Skeletal muscle tissue (tissue), 4 donors: ENCODE measurements around the gene MPPED1. TPM values are rescaled to one million over a fixed set of nuclear protein-coding genes. Genes with fewer than 3 reads are reported as not detected.

Experiments
- H3K27ac ChIP-seq: one replicate; pipeline ENCODE4 v1.7.0; 2013; ENCODE audit warnings: mild to moderate bottlenecking, low read depth, low read length, inconsistent platforms
- H3K27me3 ChIP-seq, 3 donors: one replicate each; pipeline ENCODE4 v1.7.0; 2013; ENCODE audit warnings: low read length in 3 of 3; ENCODE audit not compliant: control insufficient read depth in 3 of 3, insufficient read depth in 3 of 3
- H3K36me3 ChIP-seq, 3 donors: one replicate each; pipeline ENCODE4 v1.7.0; 2013; ENCODE audit warnings: low read length in 3 of 3; ENCODE audit not compliant: control insufficient read depth in 3 of 3, insufficient read depth in 3 of 3
- H3K4me1 ChIP-seq, 3 donors: one replicate each; pipeline ENCODE4 v1.7.0; 2013; ENCODE audit warnings: low read length in 3 of 3, mild to moderate bottlenecking in 3 of 3; ENCODE audit not compliant: control insufficient read depth in 3 of 3, insufficient read depth in 3 of 3
- H3K4me3 ChIP-seq, 3 donors: one replicate each; pipeline ENCODE4 v1.7.0; 2013; ENCODE audit warnings: low read length in 3 of 3
- H3K9ac ChIP-seq, 3 donors: one replicate each; pipeline ENCODE4 v1.7.0; 2013; ENCODE audit warnings: low read length in 3 of 3, mild to moderate bottlenecking in 3 of 3, moderate library complexity in 2 of 3, low read depth in 1 of 3
- H3K9me3 ChIP-seq, 3 donors: one replicate each; pipeline ENCODE4 v1.7.0; 2013; ENCODE audit warnings: low read length in 3 of 3; ENCODE audit not compliant: control insufficient read depth in 3 of 3
- total RNA-seq: library from RNA; depleted of rRNA; stranded (reverse); fragments of >200 nt; gene quantifications from one replicate; pipeline ENCODE4 v1.2.3, GENCODE V29; 2014
- donor health status: Osteomylitis.

The MPPED1 gene
- total RNA-seq, 1 donor from 2014 or later, result under 0.01 TPM

DNA sequence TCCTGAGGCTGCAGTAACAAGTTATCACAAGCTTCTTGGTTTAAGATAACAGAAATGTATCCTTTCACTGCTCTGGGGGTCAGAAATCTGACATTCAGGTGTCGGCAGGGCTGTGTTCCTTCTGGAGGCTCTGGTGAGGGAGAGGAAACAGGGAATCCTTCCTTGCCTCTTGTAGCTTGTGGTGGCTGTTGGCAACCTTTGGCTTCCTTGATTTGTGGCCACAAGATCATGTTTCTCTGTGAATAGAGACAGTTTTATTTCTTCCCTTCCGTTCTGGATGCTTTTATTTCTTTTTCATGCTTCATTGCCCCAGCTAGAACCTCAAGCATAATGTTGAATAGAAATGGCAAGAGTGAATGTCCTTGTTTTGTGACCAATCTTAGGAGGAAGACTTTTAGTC lies 44.0 kb downstream of the MPPED1 start:
- no peak overlapping the region for H3K27ac ChIP-seq
- H3K4me3 ChIP-seq, result no peak overlapping the region
- H3K9me3 ChIP-seq, result no peaks in the 10 kb centered on the region
- no peaks in the 10 kb centered on the region for H3K4me1 ChIP-seq
- no peak overlapping the region for H3K9ac ChIP-seq
- H3K27me3 ChIP-seq, result peaks cover 0 to 16% (median 0%) of the 10 kb centered on the region in 3 donors
- no peaks in the 10 kb centered on the region for H3K36me3 ChIP-seq

DNA sequence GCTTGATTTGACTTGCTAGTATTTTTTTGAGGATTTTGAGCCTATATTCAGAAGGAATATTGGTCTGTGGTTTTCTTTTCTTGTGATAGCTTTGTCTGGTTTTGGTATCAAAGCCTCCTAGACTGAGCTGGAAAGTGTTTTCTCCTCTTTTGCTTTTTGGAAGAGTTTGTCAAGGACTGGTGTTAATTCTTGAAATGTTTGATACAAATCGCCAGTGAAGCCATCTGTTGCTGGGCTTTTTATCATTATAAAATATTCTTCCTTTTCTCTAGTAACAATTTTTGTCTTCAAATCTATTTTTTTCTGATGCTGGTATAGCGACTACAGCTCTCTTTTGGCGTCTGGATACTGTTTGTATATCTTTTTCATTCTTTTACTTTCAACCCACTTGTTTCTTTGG lies 45.2 kb downstream of the MPPED1 start:
- no peak overlapping the region for H3K9ac ChIP-seq
- no peak overlapping the region for H3K27ac ChIP-seq
- no peaks in the 10 kb centered on the region for H3K4me1 ChIP-seq
- H3K36me3 ChIP-seq, result no peaks in the 10 kb centered on the region
- no peaks in the 10 kb centered on the region for H3K9me3 ChIP-seq
- peaks cover 0 to 10% (median 0%) of the 10 kb centered on the region in 3 donors for H3K27me3 ChIP-seq
- no peak overlapping the region for H3K4me3 ChIP-seq

DNA sequence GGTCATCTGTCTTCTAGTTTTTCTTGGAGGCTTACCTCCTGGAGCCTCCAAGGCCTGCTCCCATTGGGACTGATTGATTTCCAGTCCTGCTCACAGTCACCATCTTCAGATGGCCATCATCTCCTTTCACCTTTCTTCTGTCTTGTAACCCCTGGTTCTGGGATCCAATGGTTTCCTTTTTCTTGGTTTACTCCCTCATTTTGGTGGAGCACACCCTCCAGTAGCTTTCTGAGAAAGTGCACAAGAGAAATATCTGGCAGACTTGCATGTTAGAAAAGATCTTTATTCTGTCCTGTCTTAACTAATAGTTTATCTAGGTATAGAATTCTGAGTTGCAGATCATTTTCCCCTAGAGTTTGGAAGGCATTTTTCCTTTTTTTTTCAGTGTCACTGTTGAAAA lies 50.9 kb downstream of the MPPED1 start:
- H3K27ac ChIP-seq, result no peak overlapping the region
- no peak overlapping the region for H3K4me3 ChIP-seq
- no peaks in the 10 kb centered on the region for H3K4me1 ChIP-seq
- H3K36me3 ChIP-seq, result no peaks in the 10 kb centered on the region
- peaks cover 5 to 32% (median 27%) of the 10 kb centered on the region in 3 donors for H3K27me3 ChIP-seq
- peaks cover 0 to 2% (median 0%) of the 10 kb centered on the region in 3 donors for H3K9me3 ChIP-seq
- H3K9ac ChIP-seq, result no peak overlapping the region

DNA sequence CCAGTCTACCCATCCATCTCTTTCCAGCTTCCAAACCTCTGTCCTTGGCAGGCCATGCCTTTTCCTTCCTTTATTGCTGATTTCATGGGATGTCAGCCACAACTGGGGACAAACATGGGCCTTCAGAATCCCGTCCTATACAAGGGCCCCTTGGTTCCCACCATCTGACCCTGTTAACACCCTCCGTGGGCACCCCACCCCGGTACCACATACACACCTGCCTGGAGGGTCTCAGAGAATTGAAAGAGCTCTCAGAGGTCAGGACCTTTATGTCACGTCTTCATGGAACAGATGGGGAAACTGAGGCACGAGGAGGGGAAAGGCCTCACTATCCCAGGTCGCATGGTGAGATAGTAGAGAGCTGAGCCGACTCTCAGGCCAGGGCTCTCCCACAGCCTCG lies 53.0 kb downstream of the MPPED1 start:
- Histone ChIP-seq H3K36me3 (no peaks in the 10 kb centered on the region), H3K9me3 (peaks cover 0 to 2% (median 0%) of the 10 kb centered on the region in 3 donors), H3K27me3 (peaks cover 19 to 50% (median 38%) of the 10 kb centered on the region in 3 donors), H3K4me1 (no peaks in the 10 kb centered on the region), H3K27ac (no peak overlapping the region), H3K4me3 (no peak overlapping the region), H3K9ac (no peak overlapping the region)

DNA sequence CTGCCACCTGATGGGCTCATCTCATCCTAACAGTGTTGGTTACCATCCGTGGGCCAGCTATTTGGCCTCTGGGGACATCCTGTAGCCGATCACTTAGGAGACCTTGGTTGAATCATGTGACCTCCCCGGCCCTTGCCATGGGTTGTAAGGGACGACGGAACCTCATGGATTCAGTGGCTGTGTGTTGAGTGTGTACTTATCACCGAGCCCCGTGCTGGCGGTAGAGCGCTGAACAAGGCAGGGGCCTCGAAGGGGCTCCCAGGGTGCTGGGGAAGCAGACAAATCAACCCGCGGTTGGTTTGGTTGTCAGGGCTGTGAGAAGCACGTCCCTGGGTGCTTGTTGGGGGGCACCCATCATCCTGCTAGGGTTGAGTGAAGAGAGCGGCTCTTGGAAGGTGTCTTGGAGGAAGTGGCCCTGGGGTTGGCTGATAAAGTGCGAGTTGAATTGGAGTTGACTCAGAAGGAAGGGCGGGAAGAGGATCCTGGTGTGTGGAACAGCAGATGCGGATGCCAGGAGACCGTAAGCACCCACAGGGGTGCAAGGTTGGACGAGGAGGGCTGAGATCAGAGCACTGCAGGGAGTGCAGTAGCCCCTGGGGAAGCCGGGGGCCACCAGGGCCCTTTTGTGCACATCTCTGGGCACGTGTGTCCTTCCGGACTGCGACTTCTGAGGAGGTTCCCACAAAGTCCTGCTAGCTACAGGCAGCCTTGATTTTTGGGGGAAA lies 53.6 kb downstream of the MPPED1 start:
- Histone ChIP-seq H3K36me3 (no peaks in the 10 kb centered on the region), H3K27me3 (peaks cover 23 to 53% (median 41%) of the 10 kb centered on the region in 3 donors), H3K9ac (no peak overlapping the region), H3K4me3 (no peak overlapping the region), H3K27ac (no peak overlapping the region), H3K9me3 (peaks cover 0 to 2% (median 0%) of the 10 kb centered on the region in 3 donors), H3K4me1 (no peaks in the 10 kb centered on the region)

DNA sequence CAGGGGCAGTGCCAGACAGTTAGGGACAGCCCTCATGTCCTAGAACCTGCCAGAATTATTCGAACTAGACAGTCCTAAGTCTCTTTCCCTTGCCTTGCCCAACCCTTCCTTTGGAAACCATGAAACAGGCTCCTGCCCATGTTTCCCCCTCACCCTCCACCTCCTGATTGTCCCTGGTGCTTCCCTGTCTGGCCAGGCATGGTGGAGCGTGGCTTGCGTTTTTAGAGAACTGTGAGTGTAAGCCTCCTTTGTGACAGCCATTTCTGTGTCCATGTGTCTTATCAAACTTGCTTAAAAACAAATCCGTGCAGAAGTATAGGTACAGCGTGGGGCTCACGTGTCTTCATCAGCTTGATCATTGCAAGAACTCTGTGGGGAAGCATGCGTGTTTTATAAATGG lies 54.9 kb downstream of the MPPED1 start:
- Histone ChIP-seq H3K36me3 (no peaks in the 10 kb centered on the region), H3K27ac (no peak overlapping the region), H3K9ac (no peak overlapping the region), H3K9me3 (peaks cover 0 to 2% (median 0%) of the 10 kb centered on the region in 3 donors), H3K4me1 (no peaks in the 10 kb centered on the region), H3K4me3 (no peak overlapping the region), H3K27me3 (peaks cover 35 to 65% (median 53%) of the 10 kb centered on the region in 3 donors)

DNA sequence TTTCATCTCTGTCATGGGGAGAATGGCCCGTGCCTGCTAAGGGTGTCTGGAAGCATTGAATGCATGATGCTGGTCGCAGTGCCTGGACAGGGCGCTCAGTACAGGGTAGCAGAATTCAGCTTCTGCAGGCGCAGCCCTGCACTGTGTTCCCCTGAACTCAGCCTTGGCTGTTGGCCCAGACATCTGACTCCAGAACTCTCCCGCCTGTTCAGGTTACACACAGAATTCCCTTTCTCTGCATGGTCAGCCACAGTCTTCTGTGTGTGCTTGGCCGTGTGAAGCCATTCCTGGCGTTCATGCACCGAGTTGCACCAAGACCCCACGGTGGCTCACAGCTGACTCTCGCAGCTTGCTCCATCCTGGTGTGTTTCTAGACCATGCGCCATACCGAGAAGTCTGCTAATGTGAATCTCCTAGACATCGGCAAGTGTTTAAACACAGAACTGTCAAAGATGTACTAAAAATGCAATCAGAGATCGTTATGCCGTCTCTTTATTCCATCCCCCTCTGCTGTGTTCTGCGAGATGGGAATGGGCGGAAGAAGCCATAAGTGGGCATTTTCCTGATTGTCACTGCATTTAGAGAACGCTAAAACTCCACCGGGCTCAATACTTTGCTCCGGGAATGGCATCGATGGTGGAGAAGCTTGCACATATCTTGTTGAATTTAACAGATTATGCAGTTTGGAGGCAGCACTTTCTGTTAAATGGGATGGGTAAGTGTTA lies 55.6 kb downstream of the MPPED1 start:
- H3K4me3 ChIP-seq, result no peak overlapping the region
- no peak overlapping the region for H3K27ac ChIP-seq
- H3K9me3 ChIP-seq, result peaks cover 0 to 2% (median 0%) of the 10 kb centered on the region in 3 donors
- H3K9ac ChIP-seq, result no peak overlapping the region
- peaks cover 39 to 67% (median 55%) of the 10 kb centered on the region in 3 donors for H3K27me3 ChIP-seq
- H3K36me3 ChIP-seq, result no peaks in the 10 kb centered on the region
- H3K4me1 ChIP-seq, result no peaks in the 10 kb centered on the region

DNA sequence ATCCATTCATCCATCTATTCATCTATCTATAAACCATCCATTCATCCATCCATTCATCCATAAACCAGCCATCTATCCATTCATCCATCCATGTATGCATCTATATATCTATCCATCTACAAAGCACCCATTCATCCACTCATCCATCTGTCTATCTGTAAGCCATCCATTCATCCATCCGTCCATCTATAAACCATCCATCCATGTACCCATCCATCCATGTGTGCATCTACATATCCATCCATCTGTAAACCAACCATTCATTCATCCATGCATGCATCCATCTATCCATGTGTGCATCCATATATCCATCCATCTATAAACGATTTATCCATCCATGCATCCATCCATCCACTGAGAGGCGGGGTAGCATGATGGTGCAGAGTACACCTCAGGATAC lies 58.4 kb downstream of the MPPED1 start:
- H3K4me3 ChIP-seq, result no peak overlapping the region
- peaks cover 51 to 76% (median 54%) of the 10 kb centered on the region in 3 donors for H3K27me3 ChIP-seq
- no peaks in the 10 kb centered on the region for H3K4me1 ChIP-seq
- H3K9me3 ChIP-seq, result no peaks in the 10 kb centered on the region
- H3K9ac ChIP-seq, result no peak overlapping the region
- no peaks in the 10 kb centered on the region for H3K36me3 ChIP-seq
- no peak overlapping the region for H3K27ac ChIP-seq

DNA sequence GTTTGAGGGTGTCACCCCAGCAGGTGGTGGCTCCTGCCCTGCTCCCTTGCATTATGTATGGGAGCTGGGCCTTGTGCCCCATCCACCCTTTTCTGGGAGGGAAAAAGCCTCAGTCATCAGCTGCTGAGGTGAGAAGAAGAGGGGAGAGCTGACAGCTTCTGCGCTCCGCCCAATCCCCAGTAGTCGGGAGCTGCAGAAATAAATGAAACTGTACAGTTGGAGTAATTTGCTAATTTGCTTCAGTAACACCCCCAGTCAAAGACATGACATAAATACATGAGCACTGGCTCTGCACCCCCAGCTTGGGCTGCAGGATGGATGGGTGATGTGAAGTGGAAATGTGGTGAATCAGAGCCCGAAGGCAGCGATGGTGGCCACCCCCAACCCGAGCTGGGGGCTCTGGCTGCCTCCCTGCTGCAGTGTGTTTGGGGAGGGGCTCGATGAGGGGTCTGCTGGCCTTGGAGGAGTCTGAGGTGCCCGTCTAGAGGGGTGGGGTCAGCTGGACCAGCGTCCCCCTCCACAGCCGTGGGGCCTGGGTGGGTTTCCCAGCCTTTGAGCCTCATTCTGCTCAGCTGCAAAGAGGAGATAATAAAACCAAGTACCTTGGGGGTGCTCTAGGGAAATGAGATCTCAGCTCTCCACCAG lies 59.2 kb downstream of the MPPED1 start:
- Histone ChIP-seq H3K27me3 (peaks cover 44 to 68% (median 54%) of the 10 kb centered on the region in 3 donors), H3K4me3 (no peak overlapping the region), H3K4me1 (no peaks in the 10 kb centered on the region), H3K36me3 (no peaks in the 10 kb centered on the region), H3K9ac (no peak overlapping the region), H3K27ac (no peak overlapping the region), H3K9me3 (no peaks in the 10 kb centered on the region)
